CD14-positive monocyte (primary cell): ENCODE results near the gene THNSL1. TPM values are rescaled to one million over a fixed set of nuclear protein-coding genes. Genes with fewer than 3 reads are reported as not detected.
A peak's percentile ranks its signal among the peaks of the same experiment; 100 is the strongest.

Source experiments
- DNase-seq, 3 donors: peaks; one replicate each; pipeline ENCODE4 v3.0.0-alpha.2; 2011 to 2022
- H2AFZ ChIP-seq: 2 replicates; pipeline ENCODE4 v1.6.0; 2012; ENCODE audit warnings: mild to moderate bottlenecking, low read depth, low read length, inconsistent platforms; ENCODE audit not compliant: insufficient read depth, poor library complexity, severe bottlenecking
- H3K27ac ChIP-seq, 2 donors: 1 replicate in 1 of 2; 2 replicates in 1 of 2; pipeline ENCODE4 v1.5.1; 2012 to 2013; ENCODE audit warnings: low read length in 2 of 2, control low read depth in 1 of 2, inconsistent platforms in 1 of 2, low read depth in 1 of 2, mild to moderate bottlenecking in 1 of 2
- H3K27me3 ChIP-seq, 2 donors: one replicate each; pipeline versions ENCODE4 v1.6.0 to v1.6.1; 2011 to 2013; ENCODE audit warnings: low read length in 2 of 2; ENCODE audit not compliant: control insufficient read depth in 2 of 2, insufficient read depth in 2 of 2
- H3K36me3 ChIP-seq, 2 donors: replicated peaks in 1 of 2; 1 replicate in 1 of 2; 2 replicates in 1 of 2; pipeline versions ENCODE4 v1.5.1 to v1.6.1; 2012 to 2013; ENCODE audit warnings: low read length in 2 of 2, control low read depth in 1 of 2, inconsistent platforms in 1 of 2, mild to moderate bottlenecking in 1 of 2; ENCODE audit not compliant: insufficient read depth in 2 of 2, control insufficient read depth in 1 of 2
- H3K4me1 ChIP-seq, 2 donors: 1 replicate in 1 of 2; 2 replicates in 1 of 2; pipeline versions ENCODE4 v1.5.1 to v1.6.1; 2012 to 2013; ENCODE audit warnings: low read length in 2 of 2, control low read depth in 1 of 2, inconsistent platforms in 1 of 2, mild to moderate bottlenecking in 1 of 2, moderate library complexity in 1 of 2; ENCODE audit not compliant: insufficient read depth in 2 of 2, control insufficient read depth in 1 of 2
- H3K4me2 ChIP-seq: replicated peaks from 2 replicates; pipeline ENCODE3; 2012; ENCODE audit warnings: low read length, moderate library complexity, mild to moderate bottlenecking; ENCODE audit not compliant: poor library complexity, severe bottlenecking; ENCODE audit errors: extremely low read depth
- H3K4me3 ChIP-seq, 3 experiments: fragments of 200-600 bp in 1 of 3; sonication (generic) in 1 of 3; replicated peaks in 1 of 3; 1 replicate in 2 of 3; 2 replicates in 1 of 3; pipeline ENCODE4 v1.5.1; 2011 to 2013; ENCODE audit warnings: low read length in 3 of 3, mild to moderate bottlenecking in 3 of 3, control low read depth in 2 of 3, low read depth in 2 of 3, inconsistent platforms in 1 of 3, moderate library complexity in 1 of 3
- H3K79me2 ChIP-seq: 2 replicates; pipeline ENCODE4 v1.6.0; 2012; ENCODE audit warnings: mild to moderate bottlenecking, control low read depth, inconsistent platforms, low read length, moderate library complexity; ENCODE audit not compliant: insufficient read depth
- H3K9ac ChIP-seq: 2 replicates; pipeline ENCODE4 v1.6.0; 2017; ENCODE audit warnings: low read length, mild to moderate bottlenecking; ENCODE audit not compliant: insufficient read depth, poor library complexity, severe bottlenecking
- H3K9me3 ChIP-seq, 2 donors: replicated peaks in 1 of 2; 1 replicate in 1 of 2; 2 replicates in 1 of 2; pipeline versions ENCODE4 v1.5.1 to v1.6.1; 2012 to 2013; ENCODE audit warnings: low read length in 2 of 2, control low read depth in 1 of 2; ENCODE audit not compliant: control insufficient read depth in 1 of 2, insufficient read depth in 1 of 2
- H4K20me1 ChIP-seq: 2 replicates; pipeline ENCODE4 v1.6.0; 2012; ENCODE audit warnings: mild to moderate bottlenecking, low read length, control low read depth, moderate library complexity; ENCODE audit not compliant: insufficient read depth
- H3K27ac Mint-ChIP-seq, 7 donors: one replicate each; pipeline ENCODE4 v1.8.0; 2020; ENCODE audit warnings: mild to moderate bottlenecking in 7 of 7, mixed read lengths in 7 of 7, moderate library complexity in 6 of 7, inconsistent platforms in 2 of 7
- H3K27me3 Mint-ChIP-seq, 3 donors: one replicate each; pipeline ENCODE4 v1.8.0; 2021 to 2022; ENCODE audit warnings: low read depth in 3 of 3, mild to moderate bottlenecking in 3 of 3, mixed read lengths in 3 of 3, moderate library complexity in 3 of 3, inconsistent platforms in 1 of 3
- H3K36me3 Mint-ChIP-seq, 2 donors: one replicate each; pipeline ENCODE4 v1.8.0; 2020; ENCODE audit warnings: mixed read lengths in 2 of 2, inconsistent platforms in 1 of 2, mild to moderate bottlenecking in 1 of 2
- H3K4me1 Mint-ChIP-seq: one replicate; pipeline ENCODE4 v1.8.0; 2020; ENCODE audit warnings: mild to moderate bottlenecking, mixed read lengths
- H3K4me3 Mint-ChIP-seq, 2 donors: one replicate each; pipeline ENCODE4 v1.8.0; 2020; ENCODE audit warnings: mild to moderate bottlenecking in 2 of 2, mixed read lengths in 2 of 2, moderate library complexity in 1 of 2
- H3K9me3 Mint-ChIP-seq, 7 donors: one replicate each; pipeline ENCODE4 v1.8.0; 2020 to 2022; ENCODE audit warnings: mixed read lengths in 7 of 7, mild to moderate bottlenecking in 6 of 7, moderate library complexity in 6 of 7, inconsistent platforms in 2 of 7
- CTCF ChIP-seq: fragments of 200-600 bp; IDR thresholded peaks from one replicate; pipeline ENCODE4 v1.8.0; 2022; ENCODE audit warnings: antibody characterized with exemption, mild to moderate bottlenecking
- WGBS: methylation state at CpG from one replicate; pipeline ENCODE4 v1.1.5; 2013; ENCODE audit warnings: missing lambda C conversion rate; ENCODE audit not compliant: insufficient coverage; 5-methylcytosine and 5-hydroxymethylcytosine counted together
- intact Hi-C, 2 donors: fragments of 100-400 bp; cut with micrococcal nuclease; formaldehyde crosslinking; loops; one replicate each; pipeline versions ENCODE4 v1.15.0 to v1.15.1; 2023
- polyA plus RNA-seq, 3 donors: library from polyadenylated mRNA; depleted of rRNA in 1 of 3; unstranded in 2 of 3; stranded (reverse) in 1 of 3; fragments of 300-500 nt in 2 of 3; fragments of >200 nt in 1 of 3; fragmentation: Illumina TruSeq in 2 of 3; gene quantifications; 1 replicate in 2 of 3; 2 replicates in 1 of 3; pipeline ENCODE4 v1.2.3, GENCODE V29; 2012 to 2021

THNSL1 gene
- polyA plus RNA-seq, 3 donors, result 0.03 to 0.13 TPM; not detected in 1

- 22% methylated on average over 11 of the region's 12 CpGs for WGBS
- Mint-ChIP-seq H3K4me1 (peaks cover 8% of the 10 kb centered on the region), H3K27me3 (peaks cover 0 to 3% (median 0%) of the 10 kb centered on the region in 3 donors), H3K4me3 (peak overlapping the region in 1 of 2 donors; percentile 39), H3K9me3 (no peaks in the 10 kb centered on the region), H3K27ac (peak overlapping the region in 1 of 7 donors; percentile 18), H3K36me3 (no peaks in the 10 kb centered on the region)
- no peak overlapping the region for H2AFZ ChIP-seq
- intact Hi-C loops, result no loop called here
- no peak for TF ChIP-seq CTCF
- no peak overlapping the region for H3K4me2 ChIP-seq
- H4K20me1 ChIP-seq, result no peaks in the 10 kb centered on the region
- no peaks in the 10 kb centered on the region for H3K27me3 ChIP-seq
- no peaks in the 10 kb centered on the region for H3K4me1 ChIP-seq
- no peak overlapping the region for H3K9ac ChIP-seq
- DNase-seq, result no peak
- H3K4me3 ChIP-seq, result no peak overlapping the region
- H3K79me2 ChIP-seq, result no peaks in the 10 kb centered on the region
- no peaks in the 10 kb centered on the region for H3K9me3 ChIP-seq
- no peaks in the 10 kb centered on the region for H3K36me3 ChIP-seq
- H3K27ac ChIP-seq, result no peak overlapping the region
Measured at GRCh38 chr10:24988831-24989640, 27.4 kb upstream of the THNSL1 start.

- no peak overlapping the region for H3K4me3 ChIP-seq
Measured at GRCh38 chr10:24989867-24990266, 26.5 kb upstream of the THNSL1 start.

More at GRCh38 chr10:24989867-24990266, 26.5 kb upstream of the THNSL1 start:
- Histone ChIP-seq H3K9me3 (no peaks in the 10 kb centered on the region), H3K27ac (no peak overlapping the region), H3K9ac (no peak overlapping the region), H3K4me2 (no peak overlapping the region), H2AFZ (no peak overlapping the region), H3K4me1 (no peaks in the 10 kb centered on the region), H3K27me3 (no peaks in the 10 kb centered on the region), H3K79me2 (no peaks in the 10 kb centered on the region), H3K36me3 (no peaks in the 10 kb centered on the region), H4K20me1 (no peaks in the 10 kb centered on the region)
- TF ChIP-seq CTCF, result no peak
- no peak for DNase-seq
- Mint-ChIP-seq H3K4me1 (peaks cover 8% of the 10 kb centered on the region), H3K9me3 (peaks cover 0 to 1% (median 0%) of the 10 kb centered on the region in 7 donors), H3K27me3 (peaks cover 0 to 3% (median 1%) of the 10 kb centered on the region in 3 donors), H3K27ac (no peak overlapping the region), H3K4me3 (no peak overlapping the region), H3K36me3 (no peaks in the 10 kb centered on the region)
- intact Hi-C loops, result no loop called here
- no CpG with 5 or more reads among the region's 1 CpG for WGBS
